Mesothelial cell of epicardium (in vitro differentiated cells): ENCODE results near the gene MYO5A. TPM values are rescaled to one million over a fixed set of nuclear protein-coding genes. Genes with fewer than 3 reads are reported as not detected.

Source experiments
- DNase-seq, 2 experiments: peaks; one replicate each; pipeline ENCODE4 v3.0.0; 2021; ENCODE audit warnings: low spot score in 2 of 2; ENCODE audit not compliant: unreplicated experiment in 2 of 2
- H3K27ac Mint-ChIP-seq: 2 replicates; pipeline ENCODE4 v1.8.0; 2021; ENCODE audit warnings: mixed read lengths
- H3K27me3 Mint-ChIP-seq: 2 replicates; pipeline ENCODE4 v1.8.0; 2021; ENCODE audit warnings: low read depth, mixed read lengths
- H3K36me3 Mint-ChIP-seq: 2 replicates; pipeline ENCODE4 v1.8.0; 2021; ENCODE audit warnings: mixed read lengths
- H3K4me1 Mint-ChIP-seq: 2 replicates; pipeline ENCODE4 v1.8.0; 2021; ENCODE audit warnings: mixed read lengths
- H3K4me3 Mint-ChIP-seq: 2 replicates; pipeline ENCODE4 v1.8.0; 2021; ENCODE audit warnings: mild to moderate bottlenecking, moderate library complexity, mixed read lengths
- H3K9me3 Mint-ChIP-seq: 2 replicates; pipeline ENCODE4 v1.8.0; 2021; ENCODE audit warnings: mixed read lengths
- total RNA-seq: library from RNA; stranded (reverse); gene quantifications from 3 replicates; pipeline ENCODE4 v1.2.1, GENCODE V29; 2021
- TF ChIP-seq, protein P1 (sequence below): fragments of 200-600 bp; sonication (generic); IDR thresholded peaks from one replicate; pipeline ENCODE4 v1.5.0; 2021; ENCODE audit warnings: antibody characterized with exemption; ENCODE audit not compliant: unreplicated experiment

The MYO5A gene
- total RNA-seq, 1 donor from 2014 or later = 14.4 TPM

DNA sequence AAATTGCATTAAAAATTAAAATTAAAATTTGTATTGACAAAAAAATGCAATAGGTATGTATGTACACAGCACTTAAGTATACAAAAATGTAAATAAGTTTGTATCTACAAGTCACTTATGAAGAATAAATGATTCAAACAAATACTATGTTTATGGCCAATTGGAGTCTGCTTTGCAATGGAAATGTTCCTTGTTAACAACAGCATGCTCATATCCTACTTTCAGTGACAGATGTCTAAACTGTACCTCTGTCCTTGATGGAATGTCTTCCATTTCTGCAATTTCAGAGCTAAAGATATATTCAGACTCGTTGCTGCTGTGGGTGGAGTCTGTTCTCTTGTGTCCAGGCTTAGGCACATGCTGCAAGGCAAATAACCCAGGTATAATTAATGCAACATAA lies 169.0 kb downstream of the MYO5A start:
- DNase-seq = no peak
- no peaks in the 10 kb centered on the region for H3K4me1 Mint-ChIP-seq
- H3K27ac Mint-ChIP-seq = no peak overlapping the region
- H3K4me3 Mint-ChIP-seq = no peak overlapping the region
- peaks cover 12% of the 10 kb centered on the region for H3K36me3 Mint-ChIP-seq
- no peaks in the 10 kb centered on the region for H3K9me3 Mint-ChIP-seq
- H3K27me3 Mint-ChIP-seq = no peaks in the 10 kb centered on the region
- TF ChIP-seq, protein P1, sequence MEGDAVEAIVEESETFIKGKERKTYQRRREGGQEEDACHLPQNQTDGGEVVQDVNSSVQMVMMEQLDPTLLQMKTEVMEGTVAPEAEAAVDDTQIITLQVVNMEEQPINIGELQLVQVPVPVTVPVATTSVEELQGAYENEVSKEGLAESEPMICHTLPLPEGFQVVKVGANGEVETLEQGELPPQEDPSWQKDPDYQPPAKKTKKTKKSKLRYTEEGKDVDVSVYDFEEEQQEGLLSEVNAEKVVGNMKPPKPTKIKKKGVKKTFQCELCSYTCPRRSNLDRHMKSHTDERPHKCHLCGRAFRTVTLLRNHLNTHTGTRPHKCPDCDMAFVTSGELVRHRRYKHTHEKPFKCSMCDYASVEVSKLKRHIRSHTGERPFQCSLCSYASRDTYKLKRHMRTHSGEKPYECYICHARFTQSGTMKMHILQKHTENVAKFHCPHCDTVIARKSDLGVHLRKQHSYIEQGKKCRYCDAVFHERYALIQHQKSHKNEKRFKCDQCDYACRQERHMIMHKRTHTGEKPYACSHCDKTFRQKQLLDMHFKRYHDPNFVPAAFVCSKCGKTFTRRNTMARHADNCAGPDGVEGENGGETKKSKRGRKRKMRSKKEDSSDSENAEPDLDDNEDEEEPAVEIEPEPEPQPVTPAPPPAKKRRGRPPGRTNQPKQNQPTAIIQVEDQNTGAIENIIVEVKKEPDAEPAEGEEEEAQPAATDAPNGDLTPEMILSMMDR = no peak

- Mint-ChIP-seq H3K27me3 (no peaks in the 10 kb centered on the region), H3K9me3 (no peaks in the 10 kb centered on the region), H3K27ac (no peak overlapping the region), H3K4me3 (no peak overlapping the region), H3K4me1 (no peaks in the 10 kb centered on the region), H3K36me3 (peaks cover under 1% of the 10 kb centered on the region)
- TF ChIP-seq, protein P1 = no peak
- no peak for DNase-seq
Observed at GRCh38 chr15:52357949-52358348, 170.7 kb downstream of the MYO5A start.

DNA sequence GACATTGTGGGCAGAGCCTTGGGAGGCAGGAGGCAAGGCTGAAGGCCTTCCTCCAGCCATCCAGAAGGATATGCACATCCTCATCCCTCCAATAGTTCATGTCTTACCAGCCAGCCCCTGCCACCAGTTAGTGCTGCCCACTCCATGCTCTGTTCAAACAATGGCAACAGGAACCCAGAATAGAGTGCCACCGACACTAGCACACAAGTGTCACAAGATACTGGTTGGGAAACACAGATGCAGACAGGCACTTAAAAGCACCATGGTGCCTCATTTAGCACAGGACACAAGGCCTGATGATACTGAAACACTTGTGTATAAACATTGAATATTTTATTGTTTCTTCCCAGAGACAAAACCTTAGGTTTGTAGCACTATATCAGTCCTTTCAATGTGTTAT lies 176.6 kb downstream of the MYO5A start:
- H3K36me3 Mint-ChIP-seq = peaks cover 8% of the 10 kb centered on the region
- H3K27ac Mint-ChIP-seq = no peak overlapping the region
- H3K27me3 Mint-ChIP-seq = no peaks in the 10 kb centered on the region
- H3K4me3 Mint-ChIP-seq = no peak overlapping the region
- H3K4me1 Mint-ChIP-seq = peaks cover 8% of the 10 kb centered on the region
- TF ChIP-seq, protein P1 = no peak
- DNase-seq = no peak
- no peaks in the 10 kb centered on the region for H3K9me3 Mint-ChIP-seq

- Mint-ChIP-seq H3K4me3 (no peak overlapping the region), H3K27me3 (no peaks in the 10 kb centered on the region), H3K9me3 (no peaks in the 10 kb centered on the region), H3K27ac (no peak overlapping the region), H3K36me3 (peaks cover 8% of the 10 kb centered on the region), H3K4me1 (peaks cover 8% of the 10 kb centered on the region)
- DNase-seq = no peak
- TF ChIP-seq, protein P1 = no peak
Observed at GRCh38 chr15:52351206-52351908, 177.3 kb downstream of the MYO5A start.

- Mint-ChIP-seq H3K4me1 (peaks cover 8% of the 10 kb centered on the region), H3K9me3 (no peaks in the 10 kb centered on the region), H3K27me3 (no peaks in the 10 kb centered on the region), H3K4me3 (no peak overlapping the region), H3K27ac (no peak overlapping the region), H3K36me3 (peaks cover 8% of the 10 kb centered on the region)
- TF ChIP-seq, protein P1 = no peak
- no peak for DNase-seq
Observed at GRCh38 chr15:52350423-52350822, 178.3 kb downstream of the MYO5A start.
